Caco-2 (cell line): ENCODE data around the gene PARP8. TPM values are rescaled to one million over a fixed set of nuclear protein-coding genes. Genes with fewer than 3 reads are reported as not detected.

Source experiments
- BruUV-seq: library from RNA; stranded (reverse); fragments of 400-500 nt; replicated peaks from 2 replicates; lab custom pipeline; 2021; lab: Mats Ljungman, UMichigan
- CTCF ChIA-PET: fragments of 300-600 bp; sonication (Branson Sonifier 250); formaldehyde crosslinking; loops from one replicate; lab custom pipeline; 2022; ENCODE audit warnings: antibody characterized with exemption; lab: Charles Lee
- POLR2A ChIA-PET: fragments of 300-600 bp; sonication (Branson Sonifier 250); formaldehyde crosslinking; loops from one replicate; lab custom pipeline; 2022; ENCODE audit warnings: antibody characterized with exemption; lab: Charles Lee
- DNase-seq, 2 experiments: peaks; one replicate each; pipeline versions ENCODE4 v3.0.0 to v3.0.0-alpha.2; 2020 to 2022
- H3K27me3 ChIP-seq: replicated peaks from 2 replicates; pipeline ENCODE4 v1.6.0; 2011; ENCODE audit warnings: low read length; ENCODE audit not compliant: control insufficient read depth, insufficient read depth
- H3K36me3 ChIP-seq: 2 replicates; pipeline ENCODE4 v1.5.1; 2011; ENCODE audit warnings: low read length; ENCODE audit not compliant: control insufficient read depth, insufficient read depth
- H3K4me1 ChIP-seq: fragments of 250-450 bp; sonication (Bioruptor Pico); 2 replicates; pipeline ENCODE4 v1.5.1; 2020; ENCODE audit warnings: mild to moderate bottlenecking
- H3K4me3 ChIP-seq: 2 replicates; pipeline ENCODE4 v1.5.1; 2011; ENCODE audit warnings: low read depth, mild to moderate bottlenecking, control low read depth, low read length
- H3K9me3 ChIP-seq: fragments of 250-450 bp; sonication (Bioruptor Pico); 2 replicates; pipeline ENCODE4 v1.5.1; 2020; ENCODE audit warnings: mild to moderate bottlenecking, moderate library complexity
- H3K27ac Mint-ChIP-seq: one replicate; pipeline ENCODE4 v1.8.0; 2022; ENCODE audit warnings: mixed read lengths; ENCODE audit not compliant: unreplicated experiment
- H3K27me3 Mint-ChIP-seq: one replicate; pipeline ENCODE4 v1.8.0; 2022; ENCODE audit warnings: mixed read lengths; ENCODE audit not compliant: insufficient read depth, unreplicated experiment
- H3K36me3 Mint-ChIP-seq: one replicate; pipeline ENCODE4 v1.8.0; 2022; ENCODE audit warnings: mild to moderate bottlenecking, mixed read lengths; ENCODE audit not compliant: insufficient read depth, unreplicated experiment
- H3K4me1 Mint-ChIP-seq: one replicate; pipeline ENCODE4 v1.8.0; 2022; ENCODE audit warnings: low read depth, mixed read lengths; ENCODE audit not compliant: unreplicated experiment
- H3K4me3 Mint-ChIP-seq: one replicate; pipeline ENCODE4 v1.8.0; 2022; ENCODE audit warnings: mild to moderate bottlenecking, moderate library complexity, mixed read lengths; ENCODE audit not compliant: unreplicated experiment
- H3K9me3 Mint-ChIP-seq: one replicate; pipeline ENCODE4 v1.8.0; 2022; ENCODE audit warnings: mixed read lengths; ENCODE audit not compliant: unreplicated experiment
- CTCF ChIP-seq, 2 experiments: fragments of 200-600 bp in 1 of 2; IDR thresholded peaks; 1 replicate in 1 of 2; 2 replicates in 1 of 2; pipeline versions ENCODE4 v1.5.1 to v1.8.0; 2011 to 2022; ENCODE audit warnings: antibody characterized with exemption in 1 of 2, control low read depth in 1 of 2, inconsistent platforms in 1 of 2, low read depth in 1 of 2, low read length in 1 of 2, mild to moderate bottlenecking in 1 of 2, moderate library complexity in 1 of 2; ENCODE audit not compliant: insufficient read depth in 1 of 2, severe bottlenecking in 1 of 2, unreplicated experiment in 1 of 2
- intact Hi-C: fragments of 100-400 bp; cut with micrococcal nuclease; formaldehyde crosslinking; loops from one replicate; pipeline ENCODE4 v1.10.0; 2022; ENCODE audit not compliant: unreplicated experiment
- total RNA-seq: library from RNA; stranded (reverse); gene quantifications from 2 replicates; pipeline ENCODE4 v1.2.3, GENCODE V29; 2022

The PARP8 gene
- total RNA-seq, 1 experiment from 2014 or later: 0.79 TPM

GRCh38 chr5:50886657-50887345 lies 220.4 kb downstream of the PARP8 start:
- DNase-seq: no peak
- no peaks in the 10 kb centered on the region for H3K9me3 Mint-ChIP-seq
- H3K4me3 ChIP-seq: no peak overlapping the region
- ChIA-PET POLR2A (no interaction called here), CTCF (no interaction called here)
- H3K4me3 Mint-ChIP-seq: no peak overlapping the region
- no peaks in the 10 kb centered on the region for H3K36me3 ChIP-seq
- no TSS peak for BruUV-seq
- H3K27ac Mint-ChIP-seq: no peak overlapping the region
- no peaks in the 10 kb centered on the region for H3K36me3 Mint-ChIP-seq
- H3K4me1 Mint-ChIP-seq: no peaks in the 10 kb centered on the region
- H3K4me1 ChIP-seq: no peaks in the 10 kb centered on the region
- peaks cover 3% of the 10 kb centered on the region for H3K27me3 Mint-ChIP-seq
- no peaks in the 10 kb centered on the region; the same call in 1 of the 2 replicates for H3K9me3 ChIP-seq
- no peaks in the 10 kb centered on the region for H3K27me3 ChIP-seq
- TF ChIP-seq CTCF (IDR thresholded peaks at IDR 0.05; ENCODE audit: insufficient read depth in 1 of 2, low read depth in 1 of 2, low read length in 1 of 2, severe bottlenecking in 1 of 2, unreplicated experiment in 1 of 2): no peak
- intact Hi-C loops: no loop called here

- Histone ChIP-seq H3K9me3 (no peaks in the 10 kb centered on the region; the same call in 1 of the 2 replicates), H3K27me3 (no peaks in the 10 kb centered on the region), H3K4me3 (no peak overlapping the region), H3K4me1 (no peaks in the 10 kb centered on the region), H3K36me3 (no peaks in the 10 kb centered on the region)
- ChIA-PET POLR2A (no interaction called here), CTCF (no interaction called here)
- no peak for DNase-seq
- intact Hi-C loops: no loop called here
- no peak overlapping the region for H3K4me3 Mint-ChIP-seq
- no peaks in the 10 kb centered on the region for H3K4me1 Mint-ChIP-seq
- TF ChIP-seq CTCF (IDR thresholded peaks at IDR 0.05; ENCODE audit: insufficient read depth in 1 of 2, low read depth in 1 of 2, low read length in 1 of 2, severe bottlenecking in 1 of 2, unreplicated experiment in 1 of 2): no peak
- H3K9me3 Mint-ChIP-seq: no peaks in the 10 kb centered on the region
- H3K36me3 Mint-ChIP-seq: no peaks in the 10 kb centered on the region
- no TSS peak for BruUV-seq
- no peak overlapping the region for H3K27ac Mint-ChIP-seq
- peaks cover 3% of the 10 kb centered on the region for H3K27me3 Mint-ChIP-seq
These were observed 221.6 kb downstream of the PARP8 start for GRCh38 chr5:50887889-50888633.

- peaks cover 3% of the 10 kb centered on the region for H3K27me3 Mint-ChIP-seq
- no TSS peak for BruUV-seq
- ChIA-PET CTCF (no interaction called here), POLR2A (no interaction called here)
- no peak overlapping the region for H3K4me3 ChIP-seq
- H3K27ac Mint-ChIP-seq: no peak overlapping the region
- no peak for DNase-seq
- H3K4me1 Mint-ChIP-seq: no peaks in the 10 kb centered on the region
- intact Hi-C loops: no loop called here
- H3K9me3 ChIP-seq: no peaks in the 10 kb centered on the region; the same call in 1 of the 2 replicates
- H3K36me3 ChIP-seq: no peaks in the 10 kb centered on the region
- H3K4me1 ChIP-seq: no peaks in the 10 kb centered on the region
- no peak for TF ChIP-seq CTCF (IDR thresholded peaks at IDR 0.05; ENCODE audit: insufficient read depth in 1 of 2, low read depth in 1 of 2, low read length in 1 of 2, severe bottlenecking in 1 of 2, unreplicated experiment in 1 of 2)
- H3K9me3 Mint-ChIP-seq: no peaks in the 10 kb centered on the region
- no peak overlapping the region for H3K4me3 Mint-ChIP-seq
- no peaks in the 10 kb centered on the region for H3K36me3 Mint-ChIP-seq
- no peaks in the 10 kb centered on the region for H3K27me3 ChIP-seq
These were observed 222.3 kb downstream of the PARP8 start for GRCh38 chr5:50888751-50889150.
